Neural progenitor cell (in vitro differentiated cells): ENCODE data around the gene DNPH1. TPM values are rescaled to one million over a fixed set of nuclear protein-coding genes. Genes with fewer than 3 reads are reported as not detected.

Source experiments
- DNase-seq: peaks from one replicate; pipeline ENCODE4 v3.0.0-alpha.2; 2016; ENCODE audit warnings: low spot score
- H2AFZ ChIP-seq: fragments of 200-600 bp; sonication (generic); replicated peaks from 2 replicates; pipeline ENCODE4 v1.6.1; 2016; ENCODE audit warnings: antibody characterized with exemption
- H3F3A ChIP-seq: fragments of 200-600 bp; sonication (generic); 2 replicates; pipeline ENCODE4 v1.6.1; 2016; ENCODE audit warnings: antibody characterized with exemption, low read depth
- H3K27ac ChIP-seq: fragments of 200-600 bp; sonication (generic); 2 replicates; pipeline ENCODE4 v1.5.1; 2016; ENCODE audit warnings: mild to moderate bottlenecking
- H3K27me3 ChIP-seq: fragments of 200-600 bp; sonication (generic); 2 replicates; pipeline ENCODE4 v1.6.1; 2016; ENCODE audit warnings: mild to moderate bottlenecking, moderate library complexity
- H3K36me3 ChIP-seq: fragments of 200-600 bp; sonication (generic); 2 replicates; pipeline ENCODE4 v1.5.1; 2016
- H3K4me1 ChIP-seq: fragments of 200-600 bp; sonication (generic); 2 replicates; pipeline ENCODE4 v1.6.1; 2016; ENCODE audit warnings: mixed run types
- H3K4me2 ChIP-seq: fragments of 200-600 bp; sonication (generic); 2 replicates; pipeline ENCODE4 v1.6.1; 2016
- H3K4me3 ChIP-seq: fragments of 200-600 bp; sonication (generic); 2 replicates; pipeline ENCODE4 v1.5.1; 2016
- H3K79me2 ChIP-seq: fragments of 200-600 bp; sonication (generic); 2 replicates; pipeline ENCODE4 v1.6.1; 2016; ENCODE audit warnings: low read depth
- H3K9ac ChIP-seq: fragments of 200-600 bp; sonication (generic); 2 replicates; pipeline ENCODE4 v1.6.1; 2016
- H3K9me3 ChIP-seq: fragments of 200-600 bp; sonication (generic); 2 replicates; pipeline ENCODE4 v1.5.1; 2016; ENCODE audit warnings: low read depth
- H4K20me1 ChIP-seq: fragments of 200-600 bp; sonication (generic); 2 replicates; pipeline ENCODE4 v1.6.1; 2016; ENCODE audit warnings: low read depth
- H3K27ac Mint-ChIP-seq: 3 replicates; pipeline ENCODE4 v1.8.0; 2021; ENCODE audit warnings: mixed read lengths
- H3K27me3 Mint-ChIP-seq: 2 replicates; pipeline ENCODE4 v1.8.0; 2022; ENCODE audit warnings: low read depth, mild to moderate bottlenecking, inconsistent platforms, moderate library complexity, mixed read lengths; ENCODE audit not compliant: insufficient read depth
- H3K36me3 Mint-ChIP-seq: 3 replicates; pipeline ENCODE4 v1.8.0; 2021; ENCODE audit warnings: mixed read lengths
- H3K4me1 Mint-ChIP-seq: 3 replicates; pipeline ENCODE4 v1.8.0; 2021; ENCODE audit warnings: mixed read lengths
- H3K4me3 Mint-ChIP-seq: 3 replicates; pipeline ENCODE4 v1.8.0; 2021; ENCODE audit warnings: mild to moderate bottlenecking, moderate library complexity, mixed read lengths
- H3K9me3 Mint-ChIP-seq: 3 replicates; pipeline ENCODE4 v1.8.0; 2020; ENCODE audit warnings: mixed read lengths
- EZH2 ChIP-seq: fragments of 200-600 bp; sonication (generic); IDR thresholded peaks from 2 replicates; pipeline ENCODE4 v1.6.1; 2017; ENCODE audit warnings: antibody characterized with exemption, mild to moderate bottlenecking, moderate library complexity
- EZH2phosphoT487 ChIP-seq: fragments of 200-600 bp; sonication (generic); IDR thresholded peaks from 2 replicates; pipeline ENCODE4 v1.6.1; 2017; ENCODE audit warnings: antibody characterized with exemption
- total RNA-seq: library from RNA; depleted of rRNA; stranded (reverse); fragments of >200 nt; gene quantifications from 2 replicates; pipeline ENCODE4 v1.2.3, GENCODE V29; 2015; ENCODE audit warnings: low replicate concordance
- TF ChIP-seq, protein P1 (sequence below): fragments of 200-600 bp; sonication (generic); IDR thresholded peaks from 2 replicates; pipeline ENCODE4 v1.5.1; 2017; ENCODE audit warnings: antibody characterized with exemption, mild to moderate bottlenecking

The DNPH1 gene
- total RNA-seq, 1 donor from 2014 or later, result 25.2 TPM

DNA sequence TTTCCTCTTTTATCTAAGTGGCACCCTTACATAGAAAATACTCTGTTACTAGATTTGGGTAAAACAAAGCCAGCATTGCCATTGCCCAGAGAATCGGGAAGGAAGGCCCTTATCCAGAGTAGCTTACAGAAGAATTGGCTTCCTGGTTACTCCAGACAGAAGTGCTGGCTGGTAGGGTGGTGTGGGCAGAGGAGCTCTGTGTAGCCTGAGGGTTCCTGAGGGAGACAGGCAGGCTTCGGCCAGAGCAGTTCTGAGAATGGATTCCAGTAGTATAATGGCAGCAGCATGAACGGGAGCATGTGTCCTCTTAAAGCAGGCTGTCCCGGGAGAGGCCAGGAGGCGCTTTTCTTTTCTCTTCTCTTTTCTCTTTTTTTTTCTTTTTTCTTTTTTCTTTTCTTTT is 35.4 kb downstream of the DNPH1 start:
- Histone ChIP-seq H3K4me1 (no peaks in the 10 kb centered on the region), H4K20me1 (no peaks in the 10 kb centered on the region), H3K27ac (no peak overlapping the region), H3K4me2 (no peak overlapping the region), H3F3A (no peaks in the 10 kb centered on the region), H3K36me3 (peaks cover 3% of the 10 kb centered on the region), H3K79me2 (no peaks in the 10 kb centered on the region), H3K9me3 (no peaks in the 10 kb centered on the region), H3K4me3 (no peak overlapping the region), H2AFZ (no peak overlapping the region), H3K27me3 (no peaks in the 10 kb centered on the region), H3K9ac (no peak overlapping the region)
- H3K9me3 Mint-ChIP-seq, result no peaks in the 10 kb centered on the region
- no peaks in the 10 kb centered on the region for H3K4me1 Mint-ChIP-seq
- H3K4me3 Mint-ChIP-seq, result no peak overlapping the region
- no peak overlapping the region for H3K27ac Mint-ChIP-seq
- H3K27me3 Mint-ChIP-seq, result peaks cover 6% of the 10 kb centered on the region
- peaks cover 15% of the 10 kb centered on the region for H3K36me3 Mint-ChIP-seq
- no peak for DNase-seq
- TF ChIP-seq, protein P1, sequence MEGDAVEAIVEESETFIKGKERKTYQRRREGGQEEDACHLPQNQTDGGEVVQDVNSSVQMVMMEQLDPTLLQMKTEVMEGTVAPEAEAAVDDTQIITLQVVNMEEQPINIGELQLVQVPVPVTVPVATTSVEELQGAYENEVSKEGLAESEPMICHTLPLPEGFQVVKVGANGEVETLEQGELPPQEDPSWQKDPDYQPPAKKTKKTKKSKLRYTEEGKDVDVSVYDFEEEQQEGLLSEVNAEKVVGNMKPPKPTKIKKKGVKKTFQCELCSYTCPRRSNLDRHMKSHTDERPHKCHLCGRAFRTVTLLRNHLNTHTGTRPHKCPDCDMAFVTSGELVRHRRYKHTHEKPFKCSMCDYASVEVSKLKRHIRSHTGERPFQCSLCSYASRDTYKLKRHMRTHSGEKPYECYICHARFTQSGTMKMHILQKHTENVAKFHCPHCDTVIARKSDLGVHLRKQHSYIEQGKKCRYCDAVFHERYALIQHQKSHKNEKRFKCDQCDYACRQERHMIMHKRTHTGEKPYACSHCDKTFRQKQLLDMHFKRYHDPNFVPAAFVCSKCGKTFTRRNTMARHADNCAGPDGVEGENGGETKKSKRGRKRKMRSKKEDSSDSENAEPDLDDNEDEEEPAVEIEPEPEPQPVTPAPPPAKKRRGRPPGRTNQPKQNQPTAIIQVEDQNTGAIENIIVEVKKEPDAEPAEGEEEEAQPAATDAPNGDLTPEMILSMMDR, result no peak
- TF ChIP-seq EZH2 (no peak), EZH2phosphoT487 (no peak)

GRCh38 chr6:43192911-43193310 is 36.4 kb downstream of the DNPH1 start:
- Histone ChIP-seq H3K4me3 (no peak overlapping the region), H3K27ac (no peak overlapping the region), H4K20me1 (no peaks in the 10 kb centered on the region), H3K27me3 (no peaks in the 10 kb centered on the region), H3K9me3 (no peaks in the 10 kb centered on the region), H3F3A (no peaks in the 10 kb centered on the region), H3K36me3 (peaks cover 3% of the 10 kb centered on the region), H3K9ac (no peak overlapping the region), H3K4me1 (no peaks in the 10 kb centered on the region), H3K79me2 (no peaks in the 10 kb centered on the region), H3K4me2 (no peak overlapping the region), H2AFZ (no peak overlapping the region)
- Mint-ChIP-seq H3K27ac (no peak overlapping the region), H3K9me3 (no peaks in the 10 kb centered on the region), H3K4me3 (no peak overlapping the region), H3K36me3 (peaks cover 19% of the 10 kb centered on the region), H3K27me3 (peaks cover 10% of the 10 kb centered on the region), H3K4me1 (no peaks in the 10 kb centered on the region)
- DNase-seq, result no peak
- TF ChIP-seq, protein P1, result no peak
- no peak for TF ChIP-seq EZH2phosphoT487
- TF ChIP-seq EZH2, result no peak

DNA sequence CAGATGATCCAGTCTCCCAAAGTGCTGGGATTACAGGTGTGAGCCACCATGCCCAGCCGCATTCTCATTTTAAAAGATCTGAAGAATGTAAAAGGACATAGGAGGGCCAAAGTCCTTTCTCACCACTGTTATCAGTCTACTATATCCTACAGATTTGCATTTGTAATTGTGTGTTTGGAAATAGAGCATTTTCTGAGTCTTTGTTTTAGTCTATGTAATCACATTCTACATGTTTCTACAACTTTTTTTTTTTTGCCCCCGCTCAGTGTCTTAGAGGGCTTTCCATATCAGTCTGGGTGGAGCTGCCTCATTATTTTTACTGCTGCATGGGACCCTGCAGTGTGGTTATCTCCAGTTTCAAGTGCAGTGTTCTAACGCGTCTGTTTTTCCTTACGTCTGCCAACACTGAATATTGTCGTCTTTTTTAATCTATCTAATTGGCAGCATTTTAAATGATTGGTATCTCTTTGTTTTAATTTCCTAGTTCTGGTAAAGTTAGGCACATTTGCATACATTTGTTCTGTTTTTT is 39.4 kb downstream of the DNPH1 start:
- Mint-ChIP-seq H3K27ac (no peak overlapping the region), H3K9me3 (no peaks in the 10 kb centered on the region), H3K27me3 (peaks cover 5% of the 10 kb centered on the region), H3K36me3 (peaks cover 19% of the 10 kb centered on the region), H3K4me3 (no peak overlapping the region), H3K4me1 (no peaks in the 10 kb centered on the region)
- TF ChIP-seq EZH2phosphoT487 (no peak), EZH2 (no peak)
- TF ChIP-seq, protein P1, result no peak
- Histone ChIP-seq H3K9me3 (no peaks in the 10 kb centered on the region), H2AFZ (no peak overlapping the region), H3K9ac (no peak overlapping the region), H3K27ac (no peak overlapping the region), H3K79me2 (no peaks in the 10 kb centered on the region), H3K36me3 (peaks cover 3% of the 10 kb centered on the region), H3F3A (no peaks in the 10 kb centered on the region), H3K4me1 (no peaks in the 10 kb centered on the region), H3K27me3 (no peaks in the 10 kb centered on the region), H3K4me3 (no peak overlapping the region), H3K4me2 (no peak overlapping the region), H4K20me1 (no peaks in the 10 kb centered on the region)
- DNase-seq, result no peak
